Measurements from ENCODE around the gene MICAL2.

- TF ChIP-seq CTCF (IDR thresholded peaks at IDR 0.05): no peak
- TF ChIP-seq ZFX (IDR thresholded peaks at IDR 0.05; ENCODE audit: borderline replicate concordance): no peak
These were observed 32.5 kb downstream of the MICAL2 start for GRCh38 chr11:12142909-12143308.

Data from 22Rv1 (cell line).